ENCODE results near the gene USHBP1. TPM values are rescaled to one million over a fixed set of nuclear protein-coding genes. Genes with fewer than 3 reads are reported as not detected.

Gene USHBP1, protein sequence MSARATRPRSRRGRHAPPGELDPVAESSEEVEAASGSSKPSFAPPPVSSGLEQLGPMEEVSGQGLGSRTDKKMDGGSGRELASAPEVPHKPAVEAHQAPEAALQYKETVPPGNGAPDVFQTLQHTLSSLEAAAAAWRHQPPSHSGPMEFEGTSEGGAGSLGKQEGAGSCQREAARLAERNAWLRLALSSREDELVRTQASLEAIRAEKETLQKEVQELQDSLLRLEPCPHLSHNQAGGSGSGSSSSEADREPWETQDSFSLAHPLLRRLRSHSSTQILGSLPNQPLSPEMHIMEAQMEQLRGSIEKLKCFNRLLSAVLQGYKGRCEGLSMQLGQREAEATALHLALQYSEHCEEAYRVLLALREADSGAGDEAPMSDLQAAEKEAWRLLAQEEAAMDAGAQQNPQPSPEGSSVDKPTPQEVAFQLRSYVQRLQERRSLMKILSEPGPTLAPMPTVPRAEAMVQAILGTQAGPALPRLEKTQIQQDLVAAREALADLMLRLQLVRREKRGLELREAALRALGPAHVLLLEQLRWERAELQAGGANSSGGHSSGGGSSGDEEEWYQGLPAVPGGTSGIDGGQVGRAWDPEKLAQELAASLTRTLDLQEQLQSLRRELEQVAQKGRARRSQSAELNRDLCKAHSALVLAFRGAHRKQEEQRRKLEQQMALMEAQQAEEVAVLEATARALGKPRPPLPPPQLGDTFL
- total RNA-seq (2012; rRNA removed): not detected in 2 replicates

DNA sequence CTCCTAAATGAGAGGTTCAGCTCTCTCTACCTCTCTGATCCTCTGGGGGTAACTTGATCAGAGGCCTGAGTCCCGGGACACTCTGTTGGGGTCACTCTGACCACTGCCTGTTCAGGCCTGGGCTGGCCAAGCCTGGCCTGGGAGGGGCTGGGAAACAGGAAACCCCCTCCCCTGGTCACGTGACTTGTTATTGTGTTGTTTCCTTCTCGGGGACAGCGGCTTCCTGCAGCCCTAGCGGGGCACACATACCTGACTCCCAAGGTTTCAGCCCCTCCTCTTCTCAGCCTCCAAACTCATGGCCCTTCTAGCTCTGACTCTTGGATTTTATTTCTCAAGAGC lies at the start of gene USHBP1:
USHBP1 (minus strand) TSS at position 105 of the 339 bp plus-strand sequence. CDS start 446 bp downstream, outside the sequence.
- Histone ChIP-seq H3K4me2 (ENCODE audit: low read length) (no peak within 1 kb of the TSS), H3K36me3 (ENCODE audit: insufficient read depth, low read length) (peaks cover 4% of the 10 kb centered on the region), H3K9ac (ENCODE audit: low read depth, low read length) (no peak within 1 kb of the TSS), H3K27me3 (ENCODE audit: control insufficient read depth, insufficient read depth, low read length) (no peaks in the 10 kb centered on the region), H3K9me3 (replicated peaks; ENCODE audit: low read length) (peaks cover 4% of the 10 kb centered on the region), H3K4me1 (ENCODE audit: control insufficient read depth, insufficient read depth, low read length) (peaks cover 6% of the 10 kb centered on the region), H3K4me3 (ENCODE audit: low read length) (no peak within 1 kb of the TSS)

GRCh38 chr19:17314007-17314593 lies 49.6 kb upstream of the USHBP1 start:
- Histone ChIP-seq H3K4me1 (ENCODE audit: control insufficient read depth, insufficient read depth, low read length) (peaks cover 19% of the 10 kb centered on the region), H3K4me2 (ENCODE audit: low read length) (no peak overlapping the region), H3K9me3 (replicated peaks; ENCODE audit: low read length) (no peaks in the 10 kb centered on the region), H3K27me3 (ENCODE audit: control insufficient read depth, insufficient read depth, low read length) (no peaks in the 10 kb centered on the region), H3K4me3 (ENCODE audit: low read length) (no peak overlapping the region), H3K36me3 (ENCODE audit: insufficient read depth, low read length) (peaks cover 42% of the 10 kb centered on the region), H3K9ac (ENCODE audit: low read depth, low read length) (no peak overlapping the region)

- Histone ChIP-seq H3K4me1 (ENCODE audit: control insufficient read depth, insufficient read depth, low read length) (peaks cover 19% of the 10 kb centered on the region), H3K9me3 (replicated peaks; ENCODE audit: low read length) (no peaks in the 10 kb centered on the region), H3K27me3 (ENCODE audit: control insufficient read depth, insufficient read depth, low read length) (no peaks in the 10 kb centered on the region), H3K4me3 (ENCODE audit: low read length) (peak overlapping the region; percentile 29), H3K36me3 (ENCODE audit: insufficient read depth, low read length) (peaks cover 39% of the 10 kb centered on the region), H3K4me2 (ENCODE audit: low read length) (peak overlapping the region; percentile 58), H3K9ac (ENCODE audit: low read depth, low read length) (no peak overlapping the region)
Measured at GRCh38 chr19:17312189-17313113, 47.9 kb upstream of the USHBP1 start.

GRCh38 chr19:17311455-17312188 lies 47.1 kb upstream of the USHBP1 start:
- peaks cover 39% of the 10 kb centered on the region for H3K36me3 ChIP-seq (ENCODE audit: insufficient read depth, low read length)
- H3K4me1 ChIP-seq (ENCODE audit: control insufficient read depth, insufficient read depth, low read length): peaks cover 22% of the 10 kb centered on the region
- no peak overlapping the region for H3K9ac ChIP-seq (ENCODE audit: low read depth, low read length)
- no peaks in the 10 kb centered on the region for H3K27me3 ChIP-seq (ENCODE audit: control insufficient read depth, insufficient read depth, low read length)
- peak overlapping the region; percentile 58 for H3K4me2 ChIP-seq (ENCODE audit: low read length)
- peak overlapping the region; percentile 29 for H3K4me3 ChIP-seq (ENCODE audit: low read length)
- no peaks in the 10 kb centered on the region for H3K9me3 ChIP-seq (replicated peaks; ENCODE audit: low read length)

DNA sequence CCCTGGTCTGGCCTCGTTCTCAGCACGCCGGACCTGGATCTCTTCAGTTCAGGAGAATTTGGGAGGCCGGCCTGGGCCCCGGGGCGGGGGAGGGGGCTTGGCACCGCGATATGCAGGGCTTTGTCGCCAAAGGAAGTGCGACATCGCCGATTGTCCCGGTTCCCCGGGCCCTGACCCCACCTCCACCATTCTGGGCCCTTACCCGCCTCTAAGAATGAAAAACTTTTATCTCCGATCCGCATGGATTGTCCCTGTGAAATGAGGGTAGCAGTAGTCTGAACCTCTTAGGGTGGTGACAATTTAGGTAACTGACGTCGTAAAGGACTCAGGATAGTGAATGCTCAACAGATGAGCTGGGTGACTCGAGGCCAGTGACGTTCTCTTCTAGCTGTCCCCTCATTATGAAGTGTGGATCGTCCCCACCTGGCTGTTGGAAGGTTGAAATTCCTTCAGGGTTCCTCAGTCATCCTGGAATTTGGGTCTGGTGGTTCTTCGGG lies 45.5 kb upstream of the USHBP1 start:
- Histone ChIP-seq H3K36me3 (ENCODE audit: insufficient read depth, low read length) (peaks cover 30% of the 10 kb centered on the region), H3K4me1 (ENCODE audit: control insufficient read depth, insufficient read depth, low read length) (peaks cover 29% of the 10 kb centered on the region), H3K9me3 (replicated peaks; ENCODE audit: low read length) (no peaks in the 10 kb centered on the region), H3K27me3 (ENCODE audit: control insufficient read depth, insufficient read depth, low read length) (no peaks in the 10 kb centered on the region), H3K9ac (ENCODE audit: low read depth, low read length) (peak overlapping the region; percentile 98), H3K4me3 (ENCODE audit: low read length) (peak overlapping the region; percentile 95), H3K4me2 (ENCODE audit: low read length) (peak overlapping the region; percentile 94)

- Histone ChIP-seq H3K9ac (ENCODE audit: low read depth, low read length) (peak within 1 kb of the TSS; percentile 98), H3K27me3 (ENCODE audit: control insufficient read depth, insufficient read depth, low read length) (no peaks in the 10 kb centered on the region), H3K4me2 (ENCODE audit: low read length) (peak within 1 kb of the TSS; percentile 94), H3K36me3 (ENCODE audit: insufficient read depth, low read length) (peaks cover 24% of the 10 kb centered on the region), H3K9me3 (replicated peaks; ENCODE audit: low read length) (no peaks in the 10 kb centered on the region), H3K4me1 (ENCODE audit: control insufficient read depth, insufficient read depth, low read length) (peaks cover 36% of the 10 kb centered on the region), H3K4me3 (ENCODE audit: low read length) (peak within 1 kb of the TSS; percentile 95)
Measured at GRCh38 chr19:17309198-17309964, 44.8 kb upstream of the USHBP1 start, which contains the start of gene DDA1. TSS of gene DDA1 (plus strand) at chr19:17309563. CDS start at chr19:17309655, 92 bp downstream.

DNA sequence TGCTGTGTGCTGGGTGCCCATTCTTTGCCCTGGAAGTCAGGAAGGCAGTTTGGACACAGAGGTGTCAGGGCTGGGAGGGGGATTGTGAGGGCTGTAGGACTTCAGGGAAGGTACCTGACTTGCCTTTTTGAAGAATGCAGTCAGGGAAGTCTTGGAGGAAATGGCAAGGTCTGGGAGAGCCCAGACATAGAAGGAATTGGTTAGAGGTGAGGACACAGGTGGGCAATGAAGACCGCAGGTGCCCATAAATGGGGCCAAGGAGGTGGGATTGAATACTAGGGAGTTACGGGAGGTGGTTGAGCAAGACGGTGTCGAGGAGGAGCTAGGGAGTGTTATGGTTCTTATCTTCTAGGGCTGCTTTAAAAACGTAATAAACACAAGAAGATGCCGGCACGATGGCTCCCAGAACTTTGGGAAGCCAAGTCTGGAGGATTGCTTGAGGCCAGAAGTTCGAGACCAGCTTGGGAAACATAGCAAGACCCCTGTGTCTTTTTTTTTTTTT lies 43.4 kb upstream of the USHBP1 start:
- no peak overlapping the region for H3K9ac ChIP-seq (ENCODE audit: low read depth, low read length)
- H3K27me3 ChIP-seq (ENCODE audit: control insufficient read depth, insufficient read depth, low read length): no peaks in the 10 kb centered on the region
- H3K4me2 ChIP-seq (ENCODE audit: low read length): no peak overlapping the region
- H3K4me3 ChIP-seq (ENCODE audit: low read length): no peak overlapping the region
- H3K9me3 ChIP-seq (replicated peaks; ENCODE audit: low read length): no peaks in the 10 kb centered on the region
- peaks cover 14% of the 10 kb centered on the region for H3K36me3 ChIP-seq (ENCODE audit: insufficient read depth, low read length)
- H3K4me1 ChIP-seq (ENCODE audit: control insufficient read depth, insufficient read depth, low read length): peaks cover 47% of the 10 kb centered on the region

DNA sequence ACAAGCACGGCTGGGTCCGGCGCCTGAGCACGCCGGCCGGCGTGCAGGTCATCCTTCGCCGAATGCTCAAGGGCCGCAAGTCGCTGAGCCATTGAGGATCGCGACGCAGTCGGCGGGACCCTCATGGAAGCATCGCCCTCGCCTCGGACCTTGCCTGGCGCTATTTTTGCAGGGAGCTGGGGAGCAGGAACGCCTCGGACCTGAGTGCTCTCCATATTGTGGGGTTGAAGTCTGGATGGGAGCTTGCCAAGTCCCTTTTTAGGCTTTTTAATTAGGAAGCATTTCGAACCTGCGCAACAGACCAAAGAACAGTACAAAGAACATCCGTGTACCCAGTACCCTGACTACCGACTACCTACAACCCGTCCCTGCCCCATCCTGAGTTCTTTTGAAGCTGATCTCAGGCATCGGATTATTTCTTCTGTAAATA lies 41.8 kb upstream of the USHBP1 start:
- peaks cover 44% of the 10 kb centered on the region for H3K4me1 ChIP-seq (ENCODE audit: control insufficient read depth, insufficient read depth, low read length)
- no peaks in the 10 kb centered on the region for H3K36me3 ChIP-seq (ENCODE audit: insufficient read depth, low read length)
- peak overlapping the region; percentile 97 for H3K4me2 ChIP-seq (ENCODE audit: low read length)
- peak overlapping the region; percentile 83 for H3K4me3 ChIP-seq (ENCODE audit: low read length)
- peak overlapping the region; percentile 81 for H3K9ac ChIP-seq (ENCODE audit: low read depth, low read length)
- H3K27me3 ChIP-seq (ENCODE audit: control insufficient read depth, insufficient read depth, low read length): no peaks in the 10 kb centered on the region
- no peaks in the 10 kb centered on the region for H3K9me3 ChIP-seq (replicated peaks; ENCODE audit: low read length)

DNA sequence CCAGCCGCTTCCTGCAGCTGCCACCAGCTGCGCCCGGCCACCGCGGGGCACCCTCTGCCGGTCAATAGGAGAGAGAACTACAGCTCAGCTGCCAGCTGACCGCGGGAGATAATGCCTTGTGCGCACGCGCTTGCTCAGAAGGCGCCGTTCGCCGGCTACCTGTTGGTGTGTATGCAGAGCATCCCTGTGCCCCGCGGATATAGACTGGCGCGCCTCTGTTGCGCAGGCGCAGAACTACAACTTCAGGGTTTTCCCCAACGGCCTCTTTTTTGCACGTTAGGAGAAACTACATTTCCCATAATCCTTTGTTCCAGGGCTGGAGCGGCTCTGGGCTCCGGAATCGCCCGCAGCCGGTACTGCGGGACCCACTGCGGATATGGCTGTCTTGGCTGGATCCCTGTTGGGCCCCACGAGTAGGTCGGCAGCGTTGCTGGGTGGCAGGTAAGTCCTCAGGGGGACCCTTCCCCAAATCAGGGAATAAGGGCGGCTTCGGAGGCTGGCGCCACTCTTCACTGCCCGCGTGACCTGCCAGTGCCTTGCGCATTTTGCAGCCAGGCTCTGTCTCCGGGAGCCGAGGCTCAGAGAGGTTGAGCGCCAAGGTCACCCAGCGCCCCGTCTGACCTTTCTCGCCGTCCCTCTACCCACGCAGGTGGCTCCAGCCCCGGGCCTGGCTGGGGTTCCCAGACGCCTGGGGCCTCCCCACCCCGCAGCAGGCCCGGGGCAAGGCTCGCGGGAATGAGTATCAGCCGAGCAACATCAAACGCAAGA lies 41.2 kb upstream of the USHBP1 start, which contains the start of gene MRPL34:
MRPL34 (plus strand) TSS at position 356 of the 768 bp plus-strand sequence; CDS start at position 377, 21 bp downstream.
- Histone ChIP-seq H3K4me1 (ENCODE audit: control insufficient read depth, insufficient read depth, low read length) (peaks cover 42% of the 10 kb centered on the region), H3K9ac (ENCODE audit: low read depth, low read length) (peak within 1 kb of the TSS; percentile 81), H3K4me3 (ENCODE audit: low read length) (peak within 1 kb of the TSS; percentile 83)

More for the DNA sequence above, 41.2 kb upstream of the USHBP1 start, which contains the start of gene MRPL34:
- Histone ChIP-seq H3K9me3 (replicated peaks; ENCODE audit: low read length) (no peaks in the 10 kb centered on the region), H3K4me2 (ENCODE audit: low read length) (peak within 1 kb of the TSS; percentile 97), H3K36me3 (ENCODE audit: insufficient read depth, low read length) (no peaks in the 10 kb centered on the region), H3K27me3 (ENCODE audit: control insufficient read depth, insufficient read depth, low read length) (no peaks in the 10 kb centered on the region)

Data from skeletal muscle satellite cell (primary cell).